ENCODE measurements around the gene ROR2. TPM values are rescaled to one million over a fixed set of nuclear protein-coding genes. Genes with fewer than 3 reads are reported as not detected.

Gene ROR2
- total and polyA plus RNA-seq, 2 of the 8 experiments (the other 6 are each of a cell fraction or from before 2014, with no cell fraction given), result 2.7 to 4.3 TPM

DNA sequence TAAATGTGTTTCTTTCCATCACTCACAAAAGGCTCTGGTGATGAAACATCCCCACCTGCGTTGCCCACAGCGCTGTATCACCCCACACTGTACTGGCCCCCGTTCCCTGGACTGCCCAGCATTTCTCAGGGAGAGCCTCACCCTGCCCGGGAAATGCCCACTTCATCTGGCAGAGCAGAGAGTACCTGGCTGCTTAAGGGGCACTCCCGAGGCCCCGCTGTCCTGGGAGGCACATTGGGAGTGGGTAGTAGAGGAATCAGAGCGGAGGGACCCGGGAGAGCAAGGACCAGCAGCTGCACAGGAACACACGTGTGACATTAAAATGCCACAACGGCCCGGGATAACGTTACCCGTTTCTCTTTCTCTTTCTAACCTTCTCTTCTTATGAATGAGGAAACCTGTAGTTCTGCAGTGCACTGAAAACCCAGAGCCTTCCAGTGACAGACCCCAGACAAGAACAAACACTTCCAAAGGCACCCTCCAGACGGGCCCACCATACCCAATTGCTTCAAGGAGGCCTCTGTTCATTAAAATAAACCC is 110.0 kb downstream of the ROR2 start:
- H3K9me3 ChIP-seq (ENCODE audit: insufficient read depth in 2 of 2, low read depth in 1 of 2, low read length in 1 of 2), result no peaks in the 10 kb centered on the region
- H3K23me2 ChIP-seq (ENCODE audit: low read depth, low read length), result peaks cover 6% of the 10 kb centered on the region; the same call in 1 of the 2 replicates
- peaks cover 0 to 5% of the 10 kb centered on the region in 2 experiments for H4K20me1 ChIP-seq (replicated peaks in 1 of 2; ENCODE audit: control insufficient read depth in 1 of 2, insufficient read depth in 2 of 2, low read length in 2 of 2)
- H2BK15ac ChIP-seq (ENCODE audit: low read length), result no peak overlapping the region
- no peak overlapping the region for H3K4me2 ChIP-seq (ENCODE audit: insufficient read depth in 1 of 2, low read depth in 2 of 2, low read length in 2 of 2)
- H3K14ac ChIP-seq (ENCODE audit: insufficient read length), result no peak overlapping the region
- no peak overlapping the region for H3K9ac ChIP-seq (replicated peaks in 1 of 4; ENCODE audit: extremely low read depth in 1 of 4, low read depth in 3 of 4, low read length in 3 of 4)
- H3K18ac ChIP-seq (ENCODE audit: extremely low read depth, low read length), result no peak overlapping the region
- no peak overlapping the region for H2AK5ac ChIP-seq (ENCODE audit: low read depth, low read length)
- no peak overlapping the region; the same call in 1 of the 2 replicates for H4K8ac ChIP-seq (ENCODE audit: extremely low read depth, insufficient read depth, low read length)
- ChIA-PET POLR2A (ENCODE audit: partially characterized antibody) (no interaction called here), CTCF (ENCODE audit: partially characterized antibody) (interaction anchor here (0.6 to 1.5 kb wide), 2 partner anchors 81 to 97 kb away, joined by 4 read pairs; no protein-coding TSS in a partner anchor)
- no peak overlapping the region for H4K91ac ChIP-seq (replicated peaks; ENCODE audit: insufficient read length, low read length)
- H3K4me3 ChIP-seq (ENCODE audit: extremely low read depth in 1 of 4, insufficient read depth in 2 of 4, low read depth in 3 of 4, low read length in 4 of 4), result no peak overlapping the region
- no peak overlapping the region for H2AFZ ChIP-seq (ENCODE audit: low read length)
- H3K4ac ChIP-seq (replicated peaks; ENCODE audit: insufficient read length, low read depth, low read length), result no peak overlapping the region
- no peak overlapping the region for H2BK20ac ChIP-seq (ENCODE audit: low read length)
- H3K23ac ChIP-seq (ENCODE audit: insufficient read length), result no peak overlapping the region
- peaks cover 0 to 9% (median 6%) of the 10 kb centered on the region in 4 experiments; a peak in 5 of 7 replicates for H3K4me1 ChIP-seq (replicated peaks in 1 of 4; ENCODE audit: control insufficient read depth in 3 of 4, insufficient read depth in 4 of 4, low read length in 3 of 4)
- H3K27ac ChIP-seq (ENCODE audit: low read depth, low read length), result no peak overlapping the region
- H3K79me2 ChIP-seq (ENCODE audit: control insufficient read depth in 1 of 2, insufficient read depth in 2 of 2, low read length in 2 of 2), result no peaks in the 10 kb centered on the region
- H3K79me1 ChIP-seq (ENCODE audit: low read depth, low read length), result peaks cover 2% of the 10 kb centered on the region; the same call in 1 of the 2 replicates
- FAIRE-seq (no peak), DNase-seq (ENCODE audit: low read depth in 1 of 2, low spot score in 2 of 2) (no peak)
- no peak overlapping the region for H2BK5ac ChIP-seq (ENCODE audit: low read depth, low read length)
- TF ChIP-seq, protein P1, sequence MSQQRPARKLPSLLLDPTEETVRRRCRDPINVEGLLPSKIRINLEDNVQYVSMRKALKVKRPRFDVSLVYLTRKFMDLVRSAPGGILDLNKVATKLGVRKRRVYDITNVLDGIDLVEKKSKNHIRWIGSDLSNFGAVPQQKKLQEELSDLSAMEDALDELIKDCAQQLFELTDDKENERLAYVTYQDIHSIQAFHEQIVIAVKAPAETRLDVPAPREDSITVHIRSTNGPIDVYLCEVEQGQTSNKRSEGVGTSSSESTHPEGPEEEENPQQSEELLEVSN (IDR thresholded peaks at IDR 0.05), result no peak
- TF ChIP-seq BCL11A (IDR thresholded peaks at IDR 0.05; ENCODE audit: low read depth in 2 of 2, low read length in 2 of 2) (no peak), POLR2A (IDR thresholded peaks at IDR 0.05; ENCODE audit: control extremely low read depth in 1 of 2, low read depth in 2 of 2, low read length in 2 of 2) (no peak), TBP (IDR thresholded peaks at IDR 0.05; ENCODE audit: low read depth, low read length) (no peak), NANOG (IDR thresholded peaks at IDR 0.05; ENCODE audit: insufficient read depth, low read depth, low read length, poor library complexity, severe bottlenecking) (no peak), MAFK (IDR thresholded peaks at IDR 0.05; ENCODE audit: low read depth, low read length) (no peak)
- TF ChIP-seq, protein P2, sequence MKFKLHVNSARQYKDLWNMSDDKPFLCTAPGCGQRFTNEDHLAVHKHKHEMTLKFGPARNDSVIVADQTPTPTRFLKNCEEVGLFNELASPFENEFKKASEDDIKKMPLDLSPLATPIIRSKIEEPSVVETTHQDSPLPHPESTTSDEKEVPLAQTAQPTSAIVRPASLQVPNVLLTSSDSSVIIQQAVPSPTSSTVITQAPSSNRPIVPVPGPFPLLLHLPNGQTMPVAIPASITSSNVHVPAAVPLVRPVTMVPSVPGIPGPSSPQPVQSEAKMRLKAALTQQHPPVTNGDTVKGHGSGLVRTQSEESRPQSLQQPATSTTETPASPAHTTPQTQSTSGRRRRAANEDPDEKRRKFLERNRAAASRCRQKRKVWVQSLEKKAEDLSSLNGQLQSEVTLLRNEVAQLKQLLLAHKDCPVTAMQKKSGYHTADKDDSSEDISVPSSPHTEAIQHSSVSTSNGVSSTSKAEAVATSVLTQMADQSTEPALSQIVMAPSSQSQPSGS (IDR thresholded peaks at IDR 0.05; ENCODE audit: low read length), result no peak
- TF ChIP-seq, protein P3, sequence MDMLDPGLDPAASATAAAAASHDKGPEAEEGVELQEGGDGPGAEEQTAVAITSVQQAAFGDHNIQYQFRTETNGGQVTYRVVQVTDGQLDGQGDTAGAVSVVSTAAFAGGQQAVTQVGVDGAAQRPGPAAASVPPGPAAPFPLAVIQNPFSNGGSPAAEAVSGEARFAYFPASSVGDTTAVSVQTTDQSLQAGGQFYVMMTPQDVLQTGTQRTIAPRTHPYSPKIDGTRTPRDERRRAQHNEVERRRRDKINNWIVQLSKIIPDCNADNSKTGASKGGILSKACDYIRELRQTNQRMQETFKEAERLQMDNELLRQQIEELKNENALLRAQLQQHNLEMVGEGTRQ (IDR thresholded peaks at IDR 0.05; ENCODE audit: low read length), result no peak
- no peak overlapping the region for H3K56ac ChIP-seq (replicated peaks; ENCODE audit: insufficient read length, low read depth, low read length)
- H2BK120ac ChIP-seq (replicated peaks; ENCODE audit: low read depth, low read length), result no peak overlapping the region
- H4K5ac ChIP-seq (ENCODE audit: insufficient read length, low read depth, low read length), result no peak overlapping the region
- no peaks in the 10 kb centered on the region for H3K27me3 ChIP-seq (replicated peaks in 1 of 4; ENCODE audit: control insufficient read depth in 3 of 4, extremely low read depth in 1 of 4, insufficient read depth in 3 of 4, low read length in 3 of 4)
- H3K36me3 ChIP-seq (ENCODE audit: control insufficient read depth in 2 of 4, insufficient read depth in 4 of 4, low read length in 3 of 4), result no peaks in the 10 kb centered on the region
- H2BK12ac ChIP-seq (ENCODE audit: low read depth, low read length), result no peak overlapping the region
- 94% methylated on average over 14 of the region's 14 CpGs; no CpG with 5 or more reads in 1 of the 2 experiments for WGBS, 2 experiments (ENCODE audit: extremely low coverage in 1 of 2, insufficient coverage in 1 of 2, insufficient read length in 1 of 2, insufficient replicate concordance in 2 of 2, low coverage in 1 of 2, low lambda C conversion rate in 2 of 2, missing lambda C conversion rate in 1 of 2)

Data from H1 (cell line).